ENCODE measurements around the gene STOM.

- TF ChIP-seq, protein P1, sequence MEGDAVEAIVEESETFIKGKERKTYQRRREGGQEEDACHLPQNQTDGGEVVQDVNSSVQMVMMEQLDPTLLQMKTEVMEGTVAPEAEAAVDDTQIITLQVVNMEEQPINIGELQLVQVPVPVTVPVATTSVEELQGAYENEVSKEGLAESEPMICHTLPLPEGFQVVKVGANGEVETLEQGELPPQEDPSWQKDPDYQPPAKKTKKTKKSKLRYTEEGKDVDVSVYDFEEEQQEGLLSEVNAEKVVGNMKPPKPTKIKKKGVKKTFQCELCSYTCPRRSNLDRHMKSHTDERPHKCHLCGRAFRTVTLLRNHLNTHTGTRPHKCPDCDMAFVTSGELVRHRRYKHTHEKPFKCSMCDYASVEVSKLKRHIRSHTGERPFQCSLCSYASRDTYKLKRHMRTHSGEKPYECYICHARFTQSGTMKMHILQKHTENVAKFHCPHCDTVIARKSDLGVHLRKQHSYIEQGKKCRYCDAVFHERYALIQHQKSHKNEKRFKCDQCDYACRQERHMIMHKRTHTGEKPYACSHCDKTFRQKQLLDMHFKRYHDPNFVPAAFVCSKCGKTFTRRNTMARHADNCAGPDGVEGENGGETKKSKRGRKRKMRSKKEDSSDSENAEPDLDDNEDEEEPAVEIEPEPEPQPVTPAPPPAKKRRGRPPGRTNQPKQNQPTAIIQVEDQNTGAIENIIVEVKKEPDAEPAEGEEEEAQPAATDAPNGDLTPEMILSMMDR (IDR thresholded peaks at IDR 0.05; ENCODE audit: borderline replicate concordance, extremely low read depth, low read length, poor library complexity, severe bottlenecking) = no peak
- no peak for TF ChIP-seq EZH2 (IDR thresholded peaks at IDR 0.05; ENCODE audit: borderline replicate concordance, low read depth, low read length, severe bottlenecking)
Measured at GRCh38 chr9:121308765-121309164, 61.3 kb downstream of the STOM start.
